Measurements from ENCODE around the gene GALNT18.

- TF ChIP-seq TRIM28 (IDR thresholded peaks at IDR 0.05; ENCODE audit: borderline replicate concordance, low read length) = no peak
- no peak for TF ChIP-seq ZNF292 (tag by site-specific recombination; IDR thresholded peaks at IDR 0.05; ENCODE audit: borderline replicate concordance, low read depth)
- no peak for TF ChIP-seq CTCF (tag by site-specific recombination; IDR thresholded peaks at IDR 0.05)
- no peak for TF ChIP-seq ZNF792 (tag by site-specific recombination; IDR thresholded peaks at IDR 0.05)
- TF ChIP-seq ZNF624 (tag by site-specific recombination; IDR thresholded peaks at IDR 0.05) = no peak
- TF ChIP-seq HOXD13 (CRISPR knock-in tag; IDR thresholded peaks at IDR 0.05; ENCODE audit: borderline replicate concordance) = no peak
- no peak for TF ChIP-seq ZSCAN30 (tag by site-specific recombination; IDR thresholded peaks at IDR 0.05)
- TF ChIP-seq ZNF184 (tag by site-specific recombination; IDR thresholded peaks at IDR 0.05) = no peak
- TF ChIP-seq HIC1 (tag by site-specific recombination; IDR thresholded peaks at IDR 0.05) = no peak
- no peak for TF ChIP-seq SP2 (tag by site-specific recombination; IDR thresholded peaks at IDR 0.05)
Observed at GRCh38 chr11:11498195-11498594, 123.6 kb downstream of the GALNT18 start.
